C4-2B (cell line): ENCODE results near the gene DNAJC5.

ENCODE experiments used
- H3K27ac ChIP-seq: fragments of 450-650 bp; 2 replicates; pipeline ENCODE4 v1.5.1; 2017
- CTCF ChIP-seq: fragments of 450-650 bp; conservative IDR thresholded peaks from 2 replicates; pipeline ENCODE4 v1.5.1; 2017; ENCODE audit warnings: mild to moderate bottlenecking
- ZFX ChIP-seq: fragments of 450-650 bp; IDR thresholded peaks from 2 replicates; pipeline ENCODE4 v1.6.1; 2017

Gene DNAJC5

GRCh38 chr20:63885264-63886053 is 9.5 kb upstream of the DNAJC5 start:
- no peak for TF ChIP-seq ZFX
- no peak for TF ChIP-seq CTCF
- H3K27ac ChIP-seq: peak overlapping the region; percentile 47

GRCh38 chr20:63886054-63886419 is 8.9 kb upstream of the DNAJC5 start:
- H3K27ac ChIP-seq: peak overlapping the region; percentile 47; the same call in 1 of the 2 replicates
- no peak for TF ChIP-seq ZFX
- TF ChIP-seq CTCF: no peak

GRCh38 chr20:63886921-63887320 is 8.0 kb upstream of the DNAJC5 start:
- peak overlapping the region; percentile 21; the same call in 1 of the 2 replicates for H3K27ac ChIP-seq
- TF ChIP-seq CTCF (no peak), ZFX (no peak)

- H3K27ac ChIP-seq: peak overlapping the region; percentile 69
Measured at GRCh38 chr20:63889241-63890200, 5.4 kb upstream of the DNAJC5 start.

GRCh38 chr20:63890201-63890576 is 4.7 kb upstream of the DNAJC5 start:
- TF ChIP-seq CTCF (no peak), ZFX (no peak)
- H3K27ac ChIP-seq: peak overlapping the region; percentile 69

More at GRCh38 chr20:63889241-63890200, 5.4 kb upstream of the DNAJC5 start:
- no peak for TF ChIP-seq CTCF
- TF ChIP-seq ZFX: no peak

GRCh38 chr20:63890616-63891015 is 4.3 kb upstream of the DNAJC5 start:
- H3K27ac ChIP-seq: no peak overlapping the region
- no peak for TF ChIP-seq CTCF
- no peak for TF ChIP-seq ZFX
